ENCODE measurements around the gene PTPA.
"Not testable (repeated sequence)": the region's sequence is repeated elsewhere in the genome, so short reads cannot be mapped to it uniquely, and the experiment has no call there.

Gene PTPA

DNA sequence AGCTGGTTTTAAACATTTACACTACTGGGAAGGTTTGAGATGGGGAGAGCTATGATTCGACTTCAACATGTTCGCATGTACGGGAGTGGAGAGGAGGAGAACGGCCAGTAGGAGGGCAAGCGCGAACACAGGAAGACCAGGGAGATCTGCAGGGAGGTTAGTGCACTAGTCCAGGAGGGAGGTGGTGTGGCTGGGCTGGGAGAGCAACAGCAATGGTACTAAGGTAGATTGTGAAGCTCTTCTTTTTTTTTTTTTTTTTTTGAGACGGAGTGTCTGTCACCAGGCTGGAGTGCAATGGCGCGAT, 50.3 kb downstream of the PTPA start:
- DNase-seq = no peak

DNA sequence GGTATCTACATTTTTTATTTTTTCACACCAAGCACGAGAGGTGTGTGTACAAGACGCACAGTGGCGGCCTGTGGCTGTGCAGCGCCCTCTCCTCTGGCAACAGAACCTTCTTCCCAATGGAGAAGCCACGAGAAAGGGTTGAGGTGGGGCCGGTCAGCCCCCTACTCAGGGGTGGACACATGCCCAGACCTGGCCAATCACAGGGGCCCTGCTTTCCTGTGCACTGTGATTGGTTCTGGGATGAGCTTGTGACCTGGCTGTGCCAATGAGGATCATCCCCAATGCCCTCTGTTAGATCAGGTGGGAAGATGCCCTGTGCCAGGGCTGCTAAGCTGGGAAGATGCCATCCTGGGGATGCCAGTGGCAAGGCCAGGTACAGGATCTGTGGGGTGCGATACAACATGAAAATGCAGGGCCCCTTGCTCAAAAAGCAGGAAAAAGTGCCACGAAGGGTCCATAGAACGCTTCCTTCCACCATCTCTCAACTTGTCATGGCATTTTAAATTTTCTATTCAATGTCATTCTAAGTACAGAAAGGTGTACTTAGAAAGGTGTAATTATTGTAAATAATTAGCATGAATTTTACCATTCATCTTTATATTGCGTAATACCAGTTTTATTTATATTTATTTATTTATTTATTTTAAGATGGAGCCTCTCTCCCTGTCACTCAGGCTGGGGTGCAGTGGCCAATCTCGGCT, 51.4 kb downstream of the PTPA start:
- DNase-seq = no peak

DNA sequence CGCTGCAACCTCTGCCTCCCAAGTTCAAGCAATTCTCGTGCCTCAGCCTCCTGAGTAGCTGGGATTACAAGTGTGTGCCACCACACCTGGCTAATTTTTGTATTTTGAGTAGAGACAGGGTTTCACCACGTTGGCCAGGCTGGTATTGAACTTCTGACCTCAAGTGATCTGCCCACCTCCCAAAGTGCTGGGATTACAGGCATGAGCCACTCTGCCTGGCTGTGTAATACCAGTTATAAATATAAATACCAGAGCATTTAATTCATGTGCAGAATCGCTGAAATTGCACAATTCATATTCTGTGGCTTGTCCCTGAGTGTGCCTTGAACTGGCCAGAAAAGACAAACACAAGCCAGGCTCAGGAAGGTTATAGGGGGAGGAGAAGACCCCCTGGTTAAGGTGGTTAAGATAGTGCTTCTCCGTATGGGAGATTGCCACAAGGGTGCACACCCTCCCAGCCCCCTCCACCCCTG, 52.0 kb downstream of the PTPA start:
- not testable (repeated sequence) for DNase-seq

DNA sequence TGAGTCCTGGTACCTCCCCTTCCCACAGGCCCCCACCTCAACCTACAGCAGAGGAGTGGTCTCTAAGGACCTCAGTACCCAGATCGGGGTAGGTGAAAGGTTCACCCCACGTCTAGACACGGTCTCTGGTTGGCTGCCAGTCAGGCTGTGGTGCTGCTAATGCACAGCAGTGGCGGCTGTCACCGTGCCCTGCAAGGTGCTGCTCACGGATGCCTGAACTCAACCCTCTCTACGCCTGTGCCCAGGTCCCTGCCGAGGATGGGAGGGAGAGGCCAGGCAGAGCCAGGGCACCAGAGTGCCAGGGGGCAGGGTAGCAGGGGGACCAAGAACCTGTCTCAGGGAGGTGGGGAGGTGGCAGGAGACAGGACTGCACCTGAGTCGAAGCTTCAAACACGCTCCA, 52.5 kb downstream of the PTPA start:
- no peak for DNase-seq

DNA sequence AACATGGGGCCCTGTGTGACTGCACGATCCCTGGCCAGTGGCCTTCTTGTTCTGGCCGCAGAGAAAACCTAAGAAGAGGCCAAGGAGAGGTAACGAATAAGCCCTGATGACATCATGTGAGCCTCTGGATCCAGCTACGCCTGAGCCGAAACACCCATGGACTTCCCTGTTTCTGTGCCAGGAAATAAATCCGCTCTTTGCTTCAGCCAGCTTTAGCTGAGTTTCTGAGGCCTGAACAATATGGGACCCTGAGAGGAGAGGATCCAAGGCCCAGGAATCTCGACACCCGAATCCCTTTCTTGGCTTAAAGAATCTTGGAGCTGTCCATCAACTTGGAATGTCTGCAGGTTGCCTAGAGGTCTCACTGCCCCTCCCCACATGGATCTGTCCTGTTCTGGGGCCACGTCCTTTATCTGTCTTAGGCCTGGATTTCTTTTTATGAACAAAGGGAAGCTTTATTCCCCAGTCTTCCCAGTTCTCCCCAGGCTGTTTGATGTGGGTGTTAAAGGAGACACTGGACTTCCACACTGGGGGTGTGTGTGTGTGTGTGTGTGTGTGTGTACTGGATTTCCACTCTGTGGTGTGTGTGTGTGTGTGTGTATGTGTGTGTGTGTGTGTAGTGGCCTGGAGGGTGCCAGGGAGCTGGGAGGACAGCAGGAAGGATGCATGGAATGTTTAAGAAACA, 53.2 kb downstream of the PTPA start:
- no peak for DNase-seq

DNA sequence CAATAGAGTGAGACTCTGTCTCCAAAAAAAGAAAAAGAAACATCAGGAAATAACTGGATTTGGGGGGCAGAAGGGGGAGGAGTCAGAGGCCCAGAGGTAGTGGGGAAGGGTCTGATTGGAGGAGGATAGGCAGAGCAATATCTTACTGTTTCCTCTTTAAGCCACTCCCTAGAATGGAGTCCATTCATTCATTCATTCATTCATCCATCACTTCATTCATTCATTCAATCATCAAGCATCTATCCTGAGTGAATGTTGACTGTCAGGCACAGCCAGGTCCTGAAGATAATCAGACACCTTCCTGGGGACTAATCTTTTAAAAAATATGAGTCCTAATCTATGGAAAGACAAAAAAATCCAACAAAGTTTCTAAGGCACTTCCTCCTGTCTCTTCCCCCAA, 54.0 kb downstream of the PTPA start:
- DNase-seq = no peak

DNA sequence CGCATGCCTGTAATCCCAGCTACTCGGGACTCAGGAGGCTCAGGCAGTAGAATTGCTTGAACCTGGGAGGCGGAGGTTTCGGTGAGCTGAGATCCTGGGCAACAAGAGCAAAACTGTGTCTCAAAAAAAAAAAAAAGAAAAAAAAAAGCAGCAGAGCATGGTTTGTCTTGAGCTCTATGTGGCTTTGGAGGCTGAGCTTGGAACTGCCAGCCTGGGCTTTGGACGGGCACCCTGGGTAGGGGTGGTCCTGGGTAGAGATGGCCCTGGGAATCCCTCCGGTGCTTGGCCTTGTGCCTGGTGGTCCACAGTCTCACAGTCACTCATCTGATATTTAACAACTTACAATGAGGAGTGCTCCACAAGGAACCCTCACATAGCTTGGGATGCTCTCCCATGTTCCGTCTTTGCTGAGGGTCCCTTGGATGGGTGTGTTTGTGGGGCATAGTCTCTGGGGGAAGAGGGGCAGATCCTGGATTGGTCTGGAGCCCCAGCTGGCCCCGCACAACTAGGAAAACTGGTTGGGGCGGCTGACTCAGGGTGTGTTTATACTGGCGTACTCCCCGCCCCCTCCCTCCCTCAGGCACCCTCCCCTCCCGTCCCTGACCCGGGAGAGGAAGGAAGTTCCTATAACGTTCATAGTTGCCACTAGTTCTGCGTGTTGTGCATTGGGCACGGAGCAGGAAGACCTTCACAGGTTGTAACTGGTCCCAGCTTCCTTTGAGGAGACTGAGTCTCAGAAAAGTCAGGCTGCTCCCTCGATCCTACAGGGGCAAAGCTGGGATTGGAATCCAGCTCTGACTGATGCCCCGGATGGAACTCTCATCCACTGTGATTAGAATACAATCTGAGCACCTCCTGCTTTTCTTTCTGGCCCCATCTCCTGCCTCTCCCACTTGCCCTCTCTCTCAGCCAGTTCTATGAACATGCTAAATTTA, 55.7 kb downstream of the PTPA start:
- DNase-seq = no peak

DNA sequence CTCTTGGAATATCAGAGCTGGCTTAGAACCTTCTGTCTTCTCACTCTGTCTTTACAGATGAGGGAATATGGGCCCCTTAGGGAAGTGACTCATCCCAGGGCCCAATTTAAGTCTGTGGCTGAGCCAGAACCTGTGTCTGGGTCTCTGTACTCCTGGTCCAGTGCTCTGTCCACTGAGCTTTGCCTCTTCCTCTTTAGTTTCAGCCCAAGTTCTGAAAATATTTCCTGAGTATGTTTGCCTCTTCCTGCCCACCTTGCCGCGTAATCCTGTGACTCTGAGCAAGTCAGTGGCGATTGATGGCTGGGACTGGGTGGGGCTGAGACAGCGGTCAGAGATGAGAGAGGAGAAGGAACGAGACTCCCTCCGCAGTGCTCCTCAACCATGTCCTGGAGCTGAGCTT, 59.0 kb downstream of the PTPA start:
- no peak for DNase-seq

DNA sequence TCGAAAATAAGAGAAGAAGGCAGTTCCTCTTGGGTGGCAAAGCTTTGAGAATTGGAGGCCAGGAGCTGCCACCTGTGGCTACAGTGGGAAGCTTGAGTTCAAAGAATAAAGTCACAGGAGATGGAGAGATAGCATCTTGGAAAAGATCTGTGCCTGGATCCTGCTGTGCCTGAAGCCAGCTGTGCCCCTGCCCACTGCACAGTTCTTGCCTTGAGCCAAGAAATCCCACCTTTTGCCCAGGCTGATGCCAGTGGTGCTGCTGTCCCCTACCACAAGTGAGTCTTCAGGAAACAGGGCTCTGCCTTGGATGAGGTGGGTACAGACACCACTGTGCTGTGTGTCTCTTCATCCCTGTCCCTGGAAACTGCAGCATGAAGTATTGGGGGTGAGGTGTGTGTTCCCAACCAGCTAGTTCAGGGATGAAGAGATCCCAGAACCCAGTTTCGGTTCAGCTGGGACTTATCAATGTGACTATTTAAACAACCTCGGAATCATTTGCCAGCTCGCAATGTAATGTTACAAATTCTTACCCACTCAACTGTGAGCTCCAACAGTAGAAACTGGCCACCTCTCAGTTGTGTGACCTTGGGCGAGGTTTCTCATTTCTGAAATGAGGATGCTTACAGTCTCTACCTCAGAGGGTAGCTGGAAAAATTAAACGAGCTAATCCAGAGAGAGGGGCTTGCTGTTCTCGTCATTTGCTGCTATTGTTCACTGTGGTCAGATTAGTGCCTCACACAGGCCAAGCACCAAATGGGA, 61.0 kb downstream of the PTPA start:
- DNase-seq = no peak

DNA sequence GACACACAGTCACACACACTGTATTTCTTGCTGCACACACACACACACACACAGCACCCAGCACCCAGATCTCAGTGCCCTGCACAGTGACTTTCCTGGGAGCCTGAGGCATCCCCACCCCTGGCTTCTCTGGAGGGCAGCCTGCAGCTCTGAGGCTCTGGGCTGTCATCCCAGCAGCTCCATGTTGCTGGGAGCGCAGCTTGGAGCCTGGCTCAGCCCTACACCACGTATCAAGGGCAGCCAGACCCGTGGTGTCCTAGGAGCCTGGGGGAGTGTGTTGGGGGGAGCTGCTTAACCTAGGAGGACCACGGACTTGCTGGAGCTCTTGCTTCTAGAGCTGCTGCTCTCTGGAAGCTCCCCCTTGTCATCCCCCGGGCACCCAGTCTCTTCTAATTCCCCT, 61.6 kb downstream of the PTPA start:
- no peak for DNase-seq

DNA sequence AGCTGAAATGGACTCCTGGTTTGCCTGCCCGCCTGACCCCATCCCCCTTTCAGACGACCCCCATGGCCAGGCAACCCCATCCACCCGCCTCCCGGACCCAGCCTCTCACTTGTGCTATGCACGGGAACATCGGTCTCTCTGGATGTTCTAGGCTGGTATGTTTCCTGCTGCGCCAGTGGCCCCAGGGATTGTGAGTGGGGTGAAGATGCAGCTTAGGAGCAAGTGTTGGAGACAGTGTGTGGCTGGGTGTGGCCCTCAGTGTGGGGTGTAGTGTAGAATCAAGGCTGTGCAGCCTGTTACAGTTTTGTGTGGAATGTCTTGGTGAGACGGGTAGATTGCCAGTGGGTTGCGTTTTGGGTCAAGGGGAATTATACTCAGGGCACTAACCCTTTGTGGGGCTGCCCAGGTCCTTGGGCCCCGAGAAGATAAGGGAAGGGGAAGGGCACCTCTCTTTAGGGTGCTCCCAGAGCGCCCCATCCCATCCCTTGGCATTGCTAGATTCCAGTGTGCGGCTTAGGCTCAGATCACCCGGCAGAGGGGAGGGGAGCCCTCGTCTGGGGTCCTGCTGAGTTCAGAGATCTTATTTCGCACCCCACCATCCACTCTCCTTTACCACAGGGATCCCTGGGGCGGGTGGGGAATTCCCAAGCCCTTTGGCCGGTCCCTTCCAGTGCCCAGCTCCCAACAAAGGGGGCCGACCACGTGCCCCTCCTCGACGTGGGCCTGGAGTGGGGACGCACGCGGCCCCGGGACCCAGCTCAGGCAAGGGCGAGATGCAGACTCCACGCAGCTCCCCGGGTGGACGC, 62.3 kb downstream of the PTPA start:
- DNase-seq = no peak

DNA sequence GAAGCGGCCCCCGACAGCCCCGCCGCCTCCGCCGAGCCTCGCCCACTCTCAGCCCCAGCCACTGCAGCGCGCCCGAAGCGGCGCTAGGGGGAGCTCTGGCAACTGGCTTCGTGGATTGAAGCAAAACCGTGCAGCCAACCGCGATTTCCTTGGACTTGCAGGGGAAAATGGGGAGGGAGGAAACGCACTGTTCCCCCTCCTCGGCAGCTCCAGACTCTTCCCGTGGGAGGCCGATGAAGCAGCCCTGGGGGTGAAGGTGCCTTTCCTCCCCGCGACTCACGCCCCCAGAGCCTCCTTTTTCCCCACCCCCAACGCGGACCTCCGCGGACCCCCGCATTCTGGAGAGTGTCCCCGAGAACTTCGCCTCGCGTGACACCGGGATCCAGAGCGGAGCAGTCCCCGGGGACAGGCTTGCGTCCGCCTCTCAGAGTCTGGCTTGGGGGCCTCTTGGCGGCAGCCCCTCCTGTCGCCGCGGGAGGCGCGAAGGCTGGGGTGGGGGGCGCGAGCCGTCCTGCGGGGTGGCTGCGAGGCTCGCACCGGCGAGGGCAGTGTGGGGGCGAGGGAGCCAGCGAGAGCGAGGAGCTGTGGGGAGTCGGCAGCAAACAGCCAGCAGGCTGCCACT, 63.0 kb downstream of the PTPA start:
- DNase-seq = peak; percentile 73

DNA sequence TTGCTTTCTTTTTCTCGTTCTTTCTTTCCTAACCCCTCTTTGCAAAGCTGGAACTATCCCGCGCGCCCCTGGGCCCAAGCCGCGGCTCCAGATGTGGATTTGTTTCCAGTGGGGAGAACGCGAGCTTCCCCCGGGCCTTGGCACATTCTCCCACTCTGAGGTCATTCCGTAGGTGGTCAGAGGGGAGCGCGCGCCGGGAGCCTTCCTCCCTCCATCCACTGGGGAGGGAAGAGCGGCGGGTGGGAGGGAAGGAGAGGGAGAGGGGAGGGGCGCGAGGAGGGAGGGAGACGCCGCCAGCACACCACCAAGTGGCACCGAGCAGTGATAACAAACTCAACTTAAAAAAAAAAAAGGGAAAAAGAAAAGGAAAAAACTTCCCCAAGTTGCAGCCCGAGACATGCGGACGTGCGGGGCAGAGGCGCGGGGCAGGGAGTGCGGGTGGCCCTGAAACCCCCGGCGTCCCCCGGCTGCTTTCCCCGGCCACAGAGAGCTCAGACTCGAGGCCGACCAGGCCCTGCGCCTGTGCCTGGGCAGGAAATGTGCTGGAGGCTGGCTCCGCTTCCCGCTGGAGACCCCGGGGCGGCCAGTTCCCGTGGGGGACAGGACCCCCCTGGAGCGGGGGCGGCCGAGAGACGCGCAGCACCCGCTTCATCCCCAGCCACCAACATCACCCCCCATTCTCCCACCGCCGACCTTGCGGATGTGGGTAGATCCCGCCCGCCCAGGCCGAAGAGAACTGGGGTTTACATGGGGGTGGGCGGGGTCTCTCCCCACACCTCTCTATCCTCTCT, 63.7 kb downstream of the PTPA start:
- DNase-seq = peak; percentile 16

DNA sequence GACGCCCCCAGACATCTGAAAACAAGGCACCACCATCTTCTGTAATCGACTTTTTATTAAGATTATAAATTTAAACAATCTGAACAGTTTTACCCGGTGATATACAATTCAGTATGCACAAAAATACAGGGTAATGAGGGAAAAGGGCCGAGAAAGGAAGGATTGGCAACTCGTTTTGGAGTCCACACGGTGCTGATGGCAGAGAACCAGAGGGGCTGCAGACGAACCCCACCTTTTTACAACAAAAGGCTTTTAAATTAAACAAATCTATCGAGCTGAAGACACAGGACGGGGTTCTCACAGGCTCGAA, 64.3 kb downstream of the PTPA start:
- DNase-seq = no peak

DNA sequence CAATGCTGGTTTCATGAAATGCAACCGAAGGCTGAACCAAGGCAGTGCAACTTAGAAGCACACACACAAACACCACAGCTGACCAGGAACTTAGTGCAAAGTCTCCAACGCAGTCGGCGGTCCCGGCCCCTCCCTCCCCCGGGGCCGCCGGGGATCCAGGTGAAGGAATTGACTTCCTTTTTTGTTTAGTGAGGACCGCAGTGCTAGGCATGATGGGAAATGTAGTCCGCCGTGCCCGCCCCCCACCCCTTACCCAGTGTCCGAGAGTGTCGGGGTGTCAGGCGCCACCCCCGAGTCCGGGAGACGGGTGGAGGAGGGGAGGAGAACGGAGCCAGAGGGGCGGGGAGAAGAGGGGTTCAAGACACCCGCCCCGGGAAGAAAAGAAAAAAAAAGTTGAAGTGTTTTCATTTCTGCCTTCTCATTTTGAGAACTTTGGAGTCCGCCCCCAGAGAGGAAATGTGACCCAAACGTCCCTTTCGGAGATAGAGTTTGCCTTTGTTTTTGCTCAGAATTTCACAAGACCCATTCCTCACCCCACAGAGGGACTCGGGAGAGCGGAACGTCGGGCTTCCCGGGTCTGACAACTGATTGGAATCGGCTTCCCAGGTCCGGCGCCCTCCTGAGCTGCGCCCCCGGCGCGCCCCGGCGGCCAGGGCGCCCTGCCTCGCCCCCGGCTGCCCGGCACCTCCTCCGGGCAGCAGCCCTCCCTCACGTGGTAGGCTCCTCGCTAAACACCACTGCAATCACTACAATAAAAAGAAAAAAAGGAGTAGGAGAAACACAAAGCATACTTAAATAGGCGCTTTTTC, 64.8 kb downstream of the PTPA start:
- peak; percentile 19 for DNase-seq

DNA sequence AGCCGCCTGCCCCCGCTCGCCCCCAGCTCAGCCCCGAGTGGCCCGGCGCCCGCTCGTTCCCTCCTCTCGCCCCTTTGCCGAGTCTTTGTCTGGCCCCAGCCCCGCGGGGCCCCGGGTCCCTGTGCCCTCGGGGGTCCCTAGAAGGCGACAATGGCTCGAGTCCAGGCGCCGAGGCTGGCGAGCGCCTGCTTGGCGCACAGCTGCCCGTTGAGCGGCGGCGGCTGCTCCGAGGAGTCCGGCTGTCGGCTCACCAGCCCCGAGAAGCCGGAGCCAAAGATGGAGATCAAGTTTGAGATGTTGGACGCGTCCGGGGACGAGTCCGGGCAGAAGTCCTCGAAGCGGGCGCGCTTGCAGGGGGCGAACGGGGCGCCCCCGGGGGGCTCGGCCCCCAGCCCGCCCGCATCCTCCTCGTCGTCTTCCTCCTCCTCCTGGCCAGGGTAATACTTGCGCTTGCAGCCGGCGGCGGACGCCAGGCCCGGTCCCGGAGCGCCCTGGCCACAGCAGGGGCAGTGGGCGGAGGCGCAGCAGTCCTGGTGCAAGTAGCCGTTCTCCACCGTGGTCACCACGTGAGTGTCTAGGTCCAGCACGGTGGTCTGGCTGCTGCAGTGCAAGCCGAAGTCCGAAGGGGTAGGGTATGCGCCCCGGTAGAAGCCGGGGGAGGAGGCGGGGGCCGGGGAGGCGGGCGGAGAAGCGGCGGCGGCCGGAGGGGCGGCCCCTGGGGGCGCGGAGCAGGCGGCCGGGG, 65.7 kb downstream of the PTPA start:
- no peak for DNase-seq

DNA sequence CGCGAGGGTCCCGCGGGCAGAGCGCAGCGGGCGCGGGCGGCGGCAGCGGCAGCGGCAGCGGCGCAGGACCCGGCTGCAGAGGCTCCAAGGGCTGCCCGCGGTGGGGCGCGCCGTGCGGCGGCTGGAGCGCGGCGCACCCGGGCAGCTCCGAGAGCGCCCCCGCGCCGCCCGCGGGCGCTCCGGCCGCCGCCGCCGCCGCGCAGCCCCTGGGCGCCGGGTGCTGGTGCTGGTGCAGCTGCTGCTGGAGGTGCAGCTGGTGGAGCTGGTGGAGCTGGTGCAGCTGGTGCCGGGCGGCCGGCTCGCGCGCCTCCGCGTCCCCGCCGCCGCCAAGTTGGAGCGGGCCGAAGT, 66.2 kb downstream of the PTPA start:
- DNase-seq = no peak

DNA sequence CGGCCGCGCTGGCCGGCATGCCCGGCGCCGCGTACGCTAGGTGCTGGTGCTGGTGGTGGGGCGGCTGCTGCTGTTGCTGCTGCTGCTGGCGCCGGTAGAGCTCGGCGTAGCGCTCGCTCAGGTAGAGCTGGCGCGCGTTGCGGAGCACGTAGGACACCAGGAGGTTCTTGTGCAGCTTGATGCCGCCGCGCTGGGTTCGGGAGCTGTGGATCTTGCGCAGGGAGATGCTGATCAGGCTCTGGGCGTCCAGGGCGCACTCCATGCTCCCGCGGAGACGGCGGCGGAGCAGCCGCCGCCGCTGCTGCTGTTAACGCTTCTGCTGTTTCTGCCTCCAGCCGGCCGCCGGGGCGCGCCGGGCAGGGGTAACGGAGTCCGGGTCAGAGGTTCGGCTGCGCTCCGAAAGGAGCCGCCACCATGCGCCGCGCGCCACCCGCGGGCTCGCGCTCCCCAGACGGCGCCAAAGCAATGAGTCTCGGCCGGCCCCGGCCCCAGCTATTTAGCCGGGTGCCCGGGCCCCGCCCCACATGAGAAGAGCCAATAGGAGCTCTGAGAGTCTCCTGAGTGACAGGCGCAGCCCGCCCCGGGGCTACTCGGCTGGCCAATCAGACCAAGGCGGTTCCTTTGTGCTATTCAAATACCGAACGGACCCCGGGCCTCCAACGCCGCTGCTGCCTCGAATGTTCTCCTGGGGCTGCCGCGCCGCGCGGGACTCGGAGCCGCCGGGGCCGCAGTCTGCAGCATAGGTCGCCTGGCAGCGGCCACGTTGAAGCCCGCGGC, 66.8 kb downstream of the PTPA start, which contains the start of gene IER5L:
TSS of gene IER5L (minus strand) at position 471 of the 777 bp plus-strand sequence. CDS start at position 262, 209 bp downstream.
- peak; percentile 90 for DNase-seq
